ENCODE data around the gene ANKRD50.

DNA sequence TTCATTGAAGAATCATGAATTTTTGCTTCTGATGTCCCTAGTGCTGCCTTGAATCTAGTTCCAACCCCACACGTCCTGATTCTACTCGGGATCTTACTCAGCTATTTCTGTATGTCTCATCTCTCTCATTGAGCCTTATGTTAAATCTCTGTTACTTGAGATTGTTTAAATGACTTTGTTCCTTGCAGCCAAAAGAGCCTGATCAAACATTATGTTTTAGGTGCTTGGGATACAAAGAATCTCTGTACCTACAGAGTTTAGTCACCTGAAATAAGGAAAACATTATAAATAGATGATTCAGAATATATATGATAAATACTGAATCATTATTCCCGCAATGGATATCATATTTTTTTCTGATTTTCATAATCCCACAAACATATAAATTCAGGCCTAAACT lies 13.7 kb upstream of the ANKRD50 start:
- no peak for TF ChIP-seq TCF7L2 (IDR thresholded peaks at IDR 0.05; ENCODE audit: low read depth, low read length)
- TF ChIP-seq, protein P1, sequence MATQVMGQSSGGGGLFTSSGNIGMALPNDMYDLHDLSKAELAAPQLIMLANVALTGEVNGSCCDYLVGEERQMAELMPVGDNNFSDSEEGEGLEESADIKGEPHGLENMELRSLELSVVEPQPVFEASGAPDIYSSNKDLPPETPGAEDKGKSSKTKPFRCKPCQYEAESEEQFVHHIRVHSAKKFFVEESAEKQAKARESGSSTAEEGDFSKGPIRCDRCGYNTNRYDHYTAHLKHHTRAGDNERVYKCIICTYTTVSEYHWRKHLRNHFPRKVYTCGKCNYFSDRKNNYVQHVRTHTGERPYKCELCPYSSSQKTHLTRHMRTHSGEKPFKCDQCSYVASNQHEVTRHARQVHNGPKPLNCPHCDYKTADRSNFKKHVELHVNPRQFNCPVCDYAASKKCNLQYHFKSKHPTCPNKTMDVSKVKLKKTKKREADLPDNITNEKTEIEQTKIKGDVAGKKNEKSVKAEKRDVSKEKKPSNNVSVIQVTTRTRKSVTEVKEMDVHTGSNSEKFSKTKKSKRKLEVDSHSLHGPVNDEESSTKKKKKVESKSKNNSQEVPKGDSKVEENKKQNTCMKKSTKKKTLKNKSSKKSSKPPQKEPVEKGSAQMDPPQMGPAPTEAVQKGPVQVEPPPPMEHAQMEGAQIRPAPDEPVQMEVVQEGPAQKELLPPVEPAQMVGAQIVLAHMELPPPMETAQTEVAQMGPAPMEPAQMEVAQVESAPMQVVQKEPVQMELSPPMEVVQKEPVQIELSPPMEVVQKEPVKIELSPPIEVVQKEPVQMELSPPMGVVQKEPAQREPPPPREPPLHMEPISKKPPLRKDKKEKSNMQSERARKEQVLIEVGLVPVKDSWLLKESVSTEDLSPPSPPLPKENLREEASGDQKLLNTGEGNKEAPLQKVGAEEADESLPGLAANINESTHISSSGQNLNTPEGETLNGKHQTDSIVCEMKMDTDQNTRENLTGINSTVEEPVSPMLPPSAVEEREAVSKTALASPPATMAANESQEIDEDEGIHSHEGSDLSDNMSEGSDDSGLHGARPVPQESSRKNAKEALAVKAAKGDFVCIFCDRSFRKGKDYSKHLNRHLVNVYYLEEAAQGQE (IDR thresholded peaks at IDR 0.05; ENCODE audit: insufficient read depth in 1 of 2, low read depth in 2 of 2, low read length in 1 of 2), result no peak
- TF ChIP-seq, protein P2, sequence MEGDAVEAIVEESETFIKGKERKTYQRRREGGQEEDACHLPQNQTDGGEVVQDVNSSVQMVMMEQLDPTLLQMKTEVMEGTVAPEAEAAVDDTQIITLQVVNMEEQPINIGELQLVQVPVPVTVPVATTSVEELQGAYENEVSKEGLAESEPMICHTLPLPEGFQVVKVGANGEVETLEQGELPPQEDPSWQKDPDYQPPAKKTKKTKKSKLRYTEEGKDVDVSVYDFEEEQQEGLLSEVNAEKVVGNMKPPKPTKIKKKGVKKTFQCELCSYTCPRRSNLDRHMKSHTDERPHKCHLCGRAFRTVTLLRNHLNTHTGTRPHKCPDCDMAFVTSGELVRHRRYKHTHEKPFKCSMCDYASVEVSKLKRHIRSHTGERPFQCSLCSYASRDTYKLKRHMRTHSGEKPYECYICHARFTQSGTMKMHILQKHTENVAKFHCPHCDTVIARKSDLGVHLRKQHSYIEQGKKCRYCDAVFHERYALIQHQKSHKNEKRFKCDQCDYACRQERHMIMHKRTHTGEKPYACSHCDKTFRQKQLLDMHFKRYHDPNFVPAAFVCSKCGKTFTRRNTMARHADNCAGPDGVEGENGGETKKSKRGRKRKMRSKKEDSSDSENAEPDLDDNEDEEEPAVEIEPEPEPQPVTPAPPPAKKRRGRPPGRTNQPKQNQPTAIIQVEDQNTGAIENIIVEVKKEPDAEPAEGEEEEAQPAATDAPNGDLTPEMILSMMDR (IDR thresholded peaks at IDR 0.05), result no peak

Measured in Panc1 (cell line).